Neural progenitor cell (in vitro differentiated cells): ENCODE measurements around the gene RPS6KA5. TPM values are rescaled to one million over a fixed set of nuclear protein-coding genes. Genes with fewer than 3 reads are reported as not detected.

Source experiments
- DNase-seq: peaks from one replicate; pipeline ENCODE4 v3.0.0-alpha.2; 2016; ENCODE audit warnings: low spot score
- H2AFZ ChIP-seq: fragments of 200-600 bp; sonication (generic); replicated peaks from 2 replicates; pipeline ENCODE4 v1.6.1; 2016; ENCODE audit warnings: antibody characterized with exemption
- H3F3A ChIP-seq: fragments of 200-600 bp; sonication (generic); 2 replicates; pipeline ENCODE4 v1.6.1; 2016; ENCODE audit warnings: antibody characterized with exemption, low read depth
- H3K27ac ChIP-seq: fragments of 200-600 bp; sonication (generic); 2 replicates; pipeline ENCODE4 v1.5.1; 2016; ENCODE audit warnings: mild to moderate bottlenecking
- H3K27me3 ChIP-seq: fragments of 200-600 bp; sonication (generic); 2 replicates; pipeline ENCODE4 v1.6.1; 2016; ENCODE audit warnings: mild to moderate bottlenecking, moderate library complexity
- H3K36me3 ChIP-seq: fragments of 200-600 bp; sonication (generic); 2 replicates; pipeline ENCODE4 v1.5.1; 2016
- H3K4me1 ChIP-seq: fragments of 200-600 bp; sonication (generic); 2 replicates; pipeline ENCODE4 v1.6.1; 2016; ENCODE audit warnings: mixed run types
- H3K4me2 ChIP-seq: fragments of 200-600 bp; sonication (generic); 2 replicates; pipeline ENCODE4 v1.6.1; 2016
- H3K4me3 ChIP-seq: fragments of 200-600 bp; sonication (generic); 2 replicates; pipeline ENCODE4 v1.5.1; 2016
- H3K79me2 ChIP-seq: fragments of 200-600 bp; sonication (generic); 2 replicates; pipeline ENCODE4 v1.6.1; 2016; ENCODE audit warnings: low read depth
- H3K9ac ChIP-seq: fragments of 200-600 bp; sonication (generic); 2 replicates; pipeline ENCODE4 v1.6.1; 2016
- H3K9me3 ChIP-seq: fragments of 200-600 bp; sonication (generic); 2 replicates; pipeline ENCODE4 v1.5.1; 2016; ENCODE audit warnings: low read depth
- H4K20me1 ChIP-seq: fragments of 200-600 bp; sonication (generic); 2 replicates; pipeline ENCODE4 v1.6.1; 2016; ENCODE audit warnings: low read depth
- H3K27ac Mint-ChIP-seq: 3 replicates; pipeline ENCODE4 v1.8.0; 2021; ENCODE audit warnings: mixed read lengths
- H3K27me3 Mint-ChIP-seq: 2 replicates; pipeline ENCODE4 v1.8.0; 2022; ENCODE audit warnings: low read depth, mild to moderate bottlenecking, inconsistent platforms, moderate library complexity, mixed read lengths; ENCODE audit not compliant: insufficient read depth
- H3K36me3 Mint-ChIP-seq: 3 replicates; pipeline ENCODE4 v1.8.0; 2021; ENCODE audit warnings: mixed read lengths
- H3K4me1 Mint-ChIP-seq: 3 replicates; pipeline ENCODE4 v1.8.0; 2021; ENCODE audit warnings: mixed read lengths
- H3K4me3 Mint-ChIP-seq: 3 replicates; pipeline ENCODE4 v1.8.0; 2021; ENCODE audit warnings: mild to moderate bottlenecking, moderate library complexity, mixed read lengths
- H3K9me3 Mint-ChIP-seq: 3 replicates; pipeline ENCODE4 v1.8.0; 2020; ENCODE audit warnings: mixed read lengths
- CTCF ChIP-seq: fragments of 200-600 bp; sonication (generic); IDR thresholded peaks from 2 replicates; pipeline ENCODE4 v1.5.1; 2017; ENCODE audit warnings: antibody characterized with exemption, mild to moderate bottlenecking
- EZH2 ChIP-seq: fragments of 200-600 bp; sonication (generic); IDR thresholded peaks from 2 replicates; pipeline ENCODE4 v1.6.1; 2017; ENCODE audit warnings: antibody characterized with exemption, mild to moderate bottlenecking, moderate library complexity
- EZH2phosphoT487 ChIP-seq: fragments of 200-600 bp; sonication (generic); IDR thresholded peaks from 2 replicates; pipeline ENCODE4 v1.6.1; 2017; ENCODE audit warnings: antibody characterized with exemption
- total RNA-seq: library from RNA; depleted of rRNA; stranded (reverse); fragments of >200 nt; gene quantifications from 2 replicates; pipeline ENCODE4 v1.2.3, GENCODE V29; 2015; ENCODE audit warnings: low replicate concordance

Gene RPS6KA5
- total RNA-seq, 1 donor from 2014 or later = 8.3 TPM

- no peaks in the 10 kb centered on the region for H3K36me3 ChIP-seq
- no peak overlapping the region for H2AFZ ChIP-seq
- H3K36me3 Mint-ChIP-seq = no peaks in the 10 kb centered on the region
- no peak for DNase-seq
- no peaks in the 10 kb centered on the region for H3F3A ChIP-seq
- no peaks in the 10 kb centered on the region for H3K79me2 ChIP-seq
- no peak for TF ChIP-seq EZH2phosphoT487
- no peak for TF ChIP-seq EZH2
- no peaks in the 10 kb centered on the region for H3K9me3 ChIP-seq
- peaks cover 42% of the 10 kb centered on the region for H3K27me3 ChIP-seq
- H3K4me2 ChIP-seq = no peak overlapping the region
- H3K4me1 Mint-ChIP-seq = peaks cover 4% of the 10 kb centered on the region
- H3K27ac Mint-ChIP-seq = no peak overlapping the region
- H3K27ac ChIP-seq = no peak overlapping the region
- H3K9me3 Mint-ChIP-seq = peaks cover 6% of the 10 kb centered on the region
- H3K27me3 Mint-ChIP-seq = peaks cover 11% of the 10 kb centered on the region
- H4K20me1 ChIP-seq = no peaks in the 10 kb centered on the region
- no peak overlapping the region for H3K4me3 Mint-ChIP-seq
- H3K9ac ChIP-seq = no peak overlapping the region
- no peak overlapping the region for H3K4me3 ChIP-seq
- H3K4me1 ChIP-seq = no peaks in the 10 kb centered on the region
These were observed 229.3 kb downstream of the RPS6KA5 start for GRCh38 chr14:90830931-90831701.

GRCh38 chr14:90829677-90830076 lies 230.8 kb downstream of the RPS6KA5 start:
- Histone ChIP-seq H3K27ac (no peak overlapping the region), H3K9me3 (no peaks in the 10 kb centered on the region), H3F3A (no peaks in the 10 kb centered on the region), H3K4me1 (no peaks in the 10 kb centered on the region), H3K4me3 (no peak overlapping the region), H3K27me3 (peaks cover 43% of the 10 kb centered on the region), H3K36me3 (no peaks in the 10 kb centered on the region), H4K20me1 (no peaks in the 10 kb centered on the region), H3K9ac (no peak overlapping the region), H3K79me2 (no peaks in the 10 kb centered on the region), H2AFZ (no peak overlapping the region), H3K4me2 (no peak overlapping the region)
- Mint-ChIP-seq H3K4me1 (peaks cover 4% of the 10 kb centered on the region), H3K4me3 (no peak overlapping the region), H3K27ac (no peak overlapping the region), H3K27me3 (peaks cover 6% of the 10 kb centered on the region), H3K9me3 (peaks cover 15% of the 10 kb centered on the region), H3K36me3 (no peaks in the 10 kb centered on the region)
- no peak for TF ChIP-seq EZH2
- TF ChIP-seq CTCF = no peak
- TF ChIP-seq EZH2phosphoT487 = no peak
- no peak for DNase-seq

DNA sequence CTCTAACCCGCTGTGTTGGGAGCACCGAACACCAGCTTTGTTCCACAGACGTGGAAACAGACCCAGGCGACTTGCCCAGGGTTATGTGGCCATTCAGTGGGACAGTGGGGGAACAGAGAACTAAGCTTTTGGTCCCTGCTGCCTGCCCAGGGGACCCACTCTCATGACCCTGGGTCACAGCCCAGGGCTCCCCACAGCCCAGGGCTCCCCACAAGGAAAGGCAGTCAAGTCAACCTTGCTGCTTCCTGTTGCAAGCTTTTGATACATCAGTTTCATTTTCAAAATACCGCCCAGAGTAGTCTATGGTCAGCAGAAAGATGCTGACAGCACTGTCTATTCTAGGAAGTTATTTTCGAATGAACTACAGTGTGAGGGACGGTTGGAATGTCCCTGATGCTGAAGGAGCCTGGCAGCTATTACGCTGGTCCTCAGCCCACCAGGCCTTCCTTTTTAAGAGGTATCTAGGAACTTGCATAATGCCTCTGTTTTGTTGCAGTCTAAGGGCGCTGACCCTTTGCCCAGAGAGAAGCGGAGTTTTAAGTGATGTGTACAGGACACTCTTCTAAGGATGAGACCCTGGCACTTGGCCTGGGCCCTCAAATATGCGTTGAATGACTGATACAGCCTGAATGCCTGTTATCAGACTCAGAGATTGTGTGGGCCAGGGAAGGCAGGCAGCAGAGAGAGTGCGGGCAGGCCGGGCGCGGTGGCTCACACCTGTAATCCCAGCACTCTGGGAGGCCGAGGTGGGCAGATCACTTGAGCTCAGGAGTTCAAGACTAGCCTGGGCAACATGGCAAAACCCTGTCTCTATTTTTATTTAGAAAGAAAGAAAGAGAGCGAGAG lies 231.6 kb downstream of the RPS6KA5 start:
- Mint-ChIP-seq H3K27ac (no peak overlapping the region), H3K4me3 (peak overlapping the region; percentile 70), H3K27me3 (peaks cover 6% of the 10 kb centered on the region), H3K4me1 (peaks cover 4% of the 10 kb centered on the region), H3K9me3 (peaks cover 20% of the 10 kb centered on the region), H3K36me3 (no peaks in the 10 kb centered on the region)
- Histone ChIP-seq H3K9ac (no peak overlapping the region), H2AFZ (peak overlapping the region; percentile 38), H3K4me2 (peak overlapping the region; percentile 49), H3K36me3 (no peaks in the 10 kb centered on the region), H3K4me1 (no peaks in the 10 kb centered on the region), H4K20me1 (no peaks in the 10 kb centered on the region), H3K27ac (no peak overlapping the region), H3K27me3 (peaks cover 43% of the 10 kb centered on the region), H3F3A (no peaks in the 10 kb centered on the region), H3K79me2 (no peaks in the 10 kb centered on the region), H3K9me3 (no peaks in the 10 kb centered on the region), H3K4me3 (no peak overlapping the region)
- TF ChIP-seq EZH2 = no peak
- TF ChIP-seq EZH2phosphoT487 = no peak
- TF ChIP-seq CTCF = no peak
- no peak for DNase-seq
